ENCODE results near the gene RASGEF1C. TPM values are rescaled to one million over a fixed set of nuclear protein-coding genes. Genes with fewer than 3 reads are reported as not detected.

RASGEF1C gene
- total RNA-seq, 5 donors from 2014 or later (not counting 1 experiment from before 2014, with no cell fraction given), result not detected

DNA sequence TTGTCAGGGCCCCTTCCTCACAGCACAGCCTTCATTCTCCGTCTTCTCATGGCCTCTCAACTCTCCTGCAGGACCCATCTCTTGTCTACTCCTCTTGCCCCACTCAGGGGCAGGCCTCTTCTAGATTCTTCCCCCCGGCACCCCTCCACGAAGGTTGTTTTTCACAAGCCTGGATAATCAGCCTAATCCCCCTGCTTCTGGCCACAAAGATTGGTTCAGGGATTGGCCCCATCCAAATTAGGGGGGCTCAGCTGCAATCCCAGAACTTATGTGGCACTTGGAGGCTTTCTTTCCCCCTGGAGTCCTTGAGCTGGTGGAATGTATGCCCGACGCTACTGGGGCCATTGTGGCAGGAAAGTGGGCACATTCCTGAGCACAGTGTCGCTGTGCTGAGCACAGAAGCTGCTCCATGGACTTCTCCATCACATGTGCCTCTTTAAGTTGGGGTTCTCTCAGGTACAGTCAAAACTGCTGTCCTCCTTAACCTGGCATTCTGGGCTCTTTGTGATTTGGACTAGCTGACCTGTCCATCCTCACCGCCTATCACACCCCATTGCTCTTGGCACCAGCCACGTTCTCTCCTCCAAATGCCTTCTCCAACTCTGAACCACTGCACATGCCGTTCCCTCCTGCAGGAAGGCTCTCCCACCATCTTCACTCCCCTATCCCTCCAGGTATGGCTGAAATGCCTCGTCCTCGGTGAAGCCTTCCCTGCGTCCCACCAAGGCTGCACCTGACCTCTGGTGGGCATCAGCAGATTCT, 70.6 kb downstream of the RASGEF1C start:
- no peaks in the 10 kb centered on the region for H3K36me3 ChIP-seq (ENCODE audit: control insufficient read depth in 2 of 2, extremely low read depth in 1 of 2, insufficient read depth in 1 of 2, low read length in 1 of 2)
- no peak overlapping the region for H3K4me3 ChIP-seq (ENCODE audit: control insufficient read depth in 1 of 2, extremely low read depth in 1 of 2, low read length in 1 of 2)
- ChIA-PET CTCF (no interaction called here), POLR2A (no interaction called here)
- H3K27me3 Mint-ChIP-seq, result peaks cover 20 to 32% of the 10 kb centered on the region in 2 donors
- H3K4me3 Mint-ChIP-seq, result no peak overlapping the region
- peaks cover 0 to 5% (median 0%) of the 10 kb centered on the region in 3 donors for H3K4me1 Mint-ChIP-seq
- peaks cover 0 to 59% of the 10 kb centered on the region in 2 experiments for H3K27me3 ChIP-seq (replicated peaks in 1 of 2; ENCODE audit: control insufficient read depth in 2 of 2, extremely low read depth in 1 of 2, insufficient read depth in 2 of 2, low read length in 1 of 2)
- no peaks in the 10 kb centered on the region for H3K36me3 Mint-ChIP-seq
- no peaks in the 10 kb centered on the region for H3K9me3 ChIP-seq
- no peaks in the 10 kb centered on the region for H3K9me3 Mint-ChIP-seq
- DNase-seq (peak in 3 of 35 experiments; percentile 2 to 22 (median 6)), ATAC-seq (replicated peaks in 1 of 4) (no peak)
- peaks cover 0 to 7% of the 10 kb centered on the region in 2 experiments for H3K4me1 ChIP-seq (ENCODE audit: control insufficient read depth in 1 of 2, extremely low read depth in 1 of 2, insufficient read depth in 2 of 2, low read length in 2 of 2)
- 68% methylated on average over 9 of the region's 12 CpGs for WGBS (ENCODE audit: insufficient coverage)
- no peak overlapping the region for H3K27ac ChIP-seq (ENCODE audit: low read length)
- no peak overlapping the region for H3K27ac Mint-ChIP-seq

DNA sequence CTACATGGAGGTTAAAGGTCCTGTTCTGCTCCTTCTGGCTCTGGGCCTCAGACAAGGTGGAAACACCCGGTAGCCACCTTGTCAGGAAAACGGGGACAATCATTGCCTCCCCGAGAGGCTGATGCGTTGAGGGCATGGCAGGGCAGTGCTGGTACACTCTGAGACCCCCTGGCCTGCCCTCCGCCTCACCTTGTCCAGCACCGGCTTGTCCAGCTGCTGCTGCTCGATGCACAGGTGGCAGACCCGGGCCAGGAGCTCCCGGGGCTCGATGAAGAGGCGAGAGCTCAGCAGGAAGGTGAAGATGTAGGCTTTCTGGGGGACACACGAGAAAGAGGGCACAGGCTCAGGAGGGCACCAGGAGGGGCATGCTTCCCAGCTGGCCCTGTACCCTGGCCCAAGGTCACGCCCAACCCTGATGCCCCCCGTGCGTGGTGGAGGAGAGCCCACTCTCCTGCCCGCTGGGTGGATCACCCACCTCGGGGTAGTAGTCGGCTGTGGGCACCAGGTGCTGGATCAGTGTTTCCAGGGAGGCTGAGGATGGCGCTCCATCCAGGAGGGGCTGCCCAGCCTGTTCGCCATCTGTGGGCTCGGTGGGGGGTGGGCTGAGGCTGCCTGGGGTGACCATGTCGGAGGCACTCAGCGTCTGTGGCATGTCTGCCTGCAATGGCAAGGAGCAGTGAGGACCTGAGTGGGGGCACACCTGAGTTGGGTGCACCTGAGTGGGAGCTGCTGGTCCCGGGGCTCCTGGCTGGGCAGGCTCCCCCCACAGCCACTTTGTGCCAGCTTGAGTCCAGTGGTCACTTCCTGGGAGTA, 71.4 kb downstream of the RASGEF1C start:
- ChIA-PET POLR2A (interaction anchor here in 1 of 2 donors (0.6 kb wide), 1 partner anchor 11 kb away, joined by 4 read pairs; no protein-coding TSS in a partner anchor), CTCF (no interaction called here)
- Histone ChIP-seq H3K4me1 (ENCODE audit: control insufficient read depth in 1 of 2, extremely low read depth in 1 of 2, insufficient read depth in 2 of 2, low read length in 2 of 2) (peaks cover 0 to 7% of the 10 kb centered on the region in 2 experiments), H3K4me3 (ENCODE audit: control insufficient read depth in 1 of 2, extremely low read depth in 1 of 2, low read length in 1 of 2) (no peak overlapping the region), H3K9me3 (no peaks in the 10 kb centered on the region), H3K27me3 (replicated peaks in 1 of 2; ENCODE audit: control insufficient read depth in 2 of 2, extremely low read depth in 1 of 2, insufficient read depth in 2 of 2, low read length in 1 of 2) (peaks cover 0 to 55% of the 10 kb centered on the region in 2 experiments), H3K27ac (ENCODE audit: low read length) (no peak overlapping the region), H3K36me3 (ENCODE audit: control insufficient read depth in 2 of 2, extremely low read depth in 1 of 2, insufficient read depth in 1 of 2, low read length in 1 of 2) (no peaks in the 10 kb centered on the region)
- Mint-ChIP-seq H3K4me3 (no peak overlapping the region), H3K9me3 (no peaks in the 10 kb centered on the region), H3K27me3 (peaks cover 20 to 32% of the 10 kb centered on the region in 2 donors), H3K36me3 (no peaks in the 10 kb centered on the region), H3K4me1 (peaks cover 0 to 5% (median 0%) of the 10 kb centered on the region in 3 donors), H3K27ac (no peak overlapping the region)
- 88% methylated on average over 24 of the region's 24 CpGs for WGBS (ENCODE audit: insufficient coverage)
- DNase-seq, result peak in 2 of 35 experiments; percentile 8 to 19
- no peak for ATAC-seq (replicated peaks in 1 of 4)

DNA sequence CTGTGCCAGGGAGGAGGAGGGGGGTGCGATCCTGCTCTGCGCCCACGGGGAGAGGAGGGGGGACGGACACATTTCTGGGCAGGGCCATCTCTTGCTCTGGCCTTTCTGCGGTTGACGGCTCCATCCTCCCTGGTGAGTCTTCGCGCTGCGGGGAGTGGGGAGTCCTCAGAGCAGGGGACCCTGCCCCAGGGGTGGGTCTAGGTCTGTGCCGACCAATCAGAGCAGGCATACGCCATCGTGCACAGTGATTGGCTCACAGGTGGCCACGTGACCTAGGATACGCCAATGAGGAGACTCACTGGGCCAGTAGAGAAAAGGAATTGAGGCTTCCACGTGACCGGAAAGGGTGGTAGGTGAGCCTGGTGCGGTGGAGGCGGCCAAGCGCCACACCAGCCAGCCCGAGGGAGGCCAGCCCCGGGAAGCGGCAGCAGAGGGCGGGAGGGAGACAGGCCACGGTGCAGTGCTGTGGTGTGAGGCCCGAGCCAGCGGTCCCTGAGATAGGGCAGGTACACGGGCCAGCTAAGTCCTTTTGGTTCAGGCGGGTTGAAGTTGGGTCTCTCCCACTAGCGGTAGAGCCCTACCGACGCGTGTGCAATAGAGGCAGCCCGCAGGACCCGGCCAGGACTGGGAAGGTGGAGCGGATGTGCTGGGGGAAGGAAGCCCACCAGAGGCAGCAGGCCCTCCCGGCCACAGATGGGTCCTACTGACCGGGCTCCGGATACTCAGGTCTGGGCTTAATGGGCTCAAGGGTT, 72.2 kb downstream of the RASGEF1C start:
- POLR2A ChIA-PET, result no interaction called here
- Mint-ChIP-seq H3K9me3 (no peaks in the 10 kb centered on the region), H3K27ac (no peak overlapping the region), H3K27me3 (peaks cover 14 to 26% of the 10 kb centered on the region in 2 donors), H3K36me3 (no peaks in the 10 kb centered on the region), H3K4me3 (no peak overlapping the region), H3K4me1 (peaks cover 0 to 5% (median 0%) of the 10 kb centered on the region in 3 donors)
- CTCF ChIA-PET, result no interaction called here
- WGBS (ENCODE audit: insufficient coverage), result 90% methylated on average over 32 of the region's 38 CpGs
- Histone ChIP-seq H3K4me1 (ENCODE audit: control insufficient read depth in 1 of 2, extremely low read depth in 1 of 2, insufficient read depth in 2 of 2, low read length in 2 of 2) (peaks cover 0 to 7% of the 10 kb centered on the region in 2 experiments), H3K4me3 (ENCODE audit: control insufficient read depth in 1 of 2, extremely low read depth in 1 of 2, low read length in 1 of 2) (no peak overlapping the region), H3K9me3 (no peaks in the 10 kb centered on the region), H3K27ac (ENCODE audit: low read length) (no peak overlapping the region), H3K27me3 (replicated peaks in 1 of 2; ENCODE audit: control insufficient read depth in 2 of 2, extremely low read depth in 1 of 2, insufficient read depth in 2 of 2, low read length in 1 of 2) (peaks cover 0 to 52% of the 10 kb centered on the region in 2 experiments), H3K36me3 (ENCODE audit: control insufficient read depth in 2 of 2, extremely low read depth in 1 of 2, insufficient read depth in 1 of 2, low read length in 1 of 2) (no peaks in the 10 kb centered on the region)
- peak in 1 of 35 experiments; percentile 3 for DNase-seq
- ATAC-seq (replicated peaks in 1 of 4), result no peak

DNA sequence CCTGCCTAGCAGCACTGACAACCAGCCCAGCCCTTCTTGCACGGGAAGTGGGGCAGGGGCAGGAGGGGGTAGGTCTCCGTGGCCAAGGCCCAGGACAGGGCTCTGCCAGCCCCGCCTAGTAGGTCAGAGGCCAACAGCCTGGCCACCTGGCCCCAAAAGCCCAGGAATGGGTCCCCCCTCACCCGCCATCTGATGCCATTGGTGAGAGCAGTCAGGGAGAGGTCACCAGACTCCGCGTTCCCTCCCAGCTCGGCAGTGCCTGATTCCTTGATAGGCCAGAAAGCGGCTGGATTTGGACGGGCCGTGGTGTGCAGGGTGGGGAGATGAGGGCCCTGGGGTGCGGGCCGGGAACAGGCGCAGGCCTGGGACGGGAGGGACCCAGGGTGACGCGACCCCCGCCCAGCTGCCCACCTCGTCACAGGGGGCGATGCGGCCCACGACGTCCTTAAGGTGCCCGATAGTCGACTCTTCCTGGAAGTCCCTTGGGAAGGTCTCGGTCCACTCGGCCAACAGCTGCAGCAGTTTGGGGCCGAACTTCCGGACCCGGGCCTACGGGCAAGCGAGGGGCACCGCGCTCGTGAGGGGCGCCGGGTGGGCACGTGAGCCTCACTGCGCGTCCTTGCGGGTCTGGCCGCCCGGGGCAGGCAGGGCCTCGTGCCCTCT, 72.9 kb downstream of the RASGEF1C start:
- H3K4me3 Mint-ChIP-seq, result no peak overlapping the region
- no peaks in the 10 kb centered on the region for H3K36me3 Mint-ChIP-seq
- H3K27me3 ChIP-seq (replicated peaks in 1 of 2; ENCODE audit: control insufficient read depth in 2 of 2, extremely low read depth in 1 of 2, insufficient read depth in 2 of 2, low read length in 1 of 2), result peaks cover 0 to 49% of the 10 kb centered on the region in 2 experiments
- H3K9me3 Mint-ChIP-seq, result no peaks in the 10 kb centered on the region
- DNase-seq (peak in 2 of 35 experiments; percentile 3 to 11), ATAC-seq (replicated peaks in 1 of 4) (no peak)
- peaks cover 0 to 5% (median 0%) of the 10 kb centered on the region in 3 donors for H3K4me1 Mint-ChIP-seq
- no peak overlapping the region for H3K27ac ChIP-seq (ENCODE audit: low read length)
- CTCF ChIA-PET, result no interaction called here
- no peak overlapping the region for H3K4me3 ChIP-seq (ENCODE audit: control insufficient read depth in 1 of 2, extremely low read depth in 1 of 2, low read length in 1 of 2)
- peaks cover 0 to 7% of the 10 kb centered on the region in 2 experiments for H3K4me1 ChIP-seq (ENCODE audit: control insufficient read depth in 1 of 2, extremely low read depth in 1 of 2, insufficient read depth in 2 of 2, low read length in 2 of 2)
- H3K27ac Mint-ChIP-seq, result no peak overlapping the region
- H3K36me3 ChIP-seq (ENCODE audit: control insufficient read depth in 2 of 2, extremely low read depth in 1 of 2, insufficient read depth in 1 of 2, low read length in 1 of 2), result no peaks in the 10 kb centered on the region
- H3K27me3 Mint-ChIP-seq, result peaks cover 14 to 23% of the 10 kb centered on the region in 2 donors
- 95% methylated on average over 29 of the region's 43 CpGs for WGBS (ENCODE audit: insufficient coverage)
- H3K9me3 ChIP-seq, result no peaks in the 10 kb centered on the region
- POLR2A ChIA-PET, result no interaction called here

DNA sequence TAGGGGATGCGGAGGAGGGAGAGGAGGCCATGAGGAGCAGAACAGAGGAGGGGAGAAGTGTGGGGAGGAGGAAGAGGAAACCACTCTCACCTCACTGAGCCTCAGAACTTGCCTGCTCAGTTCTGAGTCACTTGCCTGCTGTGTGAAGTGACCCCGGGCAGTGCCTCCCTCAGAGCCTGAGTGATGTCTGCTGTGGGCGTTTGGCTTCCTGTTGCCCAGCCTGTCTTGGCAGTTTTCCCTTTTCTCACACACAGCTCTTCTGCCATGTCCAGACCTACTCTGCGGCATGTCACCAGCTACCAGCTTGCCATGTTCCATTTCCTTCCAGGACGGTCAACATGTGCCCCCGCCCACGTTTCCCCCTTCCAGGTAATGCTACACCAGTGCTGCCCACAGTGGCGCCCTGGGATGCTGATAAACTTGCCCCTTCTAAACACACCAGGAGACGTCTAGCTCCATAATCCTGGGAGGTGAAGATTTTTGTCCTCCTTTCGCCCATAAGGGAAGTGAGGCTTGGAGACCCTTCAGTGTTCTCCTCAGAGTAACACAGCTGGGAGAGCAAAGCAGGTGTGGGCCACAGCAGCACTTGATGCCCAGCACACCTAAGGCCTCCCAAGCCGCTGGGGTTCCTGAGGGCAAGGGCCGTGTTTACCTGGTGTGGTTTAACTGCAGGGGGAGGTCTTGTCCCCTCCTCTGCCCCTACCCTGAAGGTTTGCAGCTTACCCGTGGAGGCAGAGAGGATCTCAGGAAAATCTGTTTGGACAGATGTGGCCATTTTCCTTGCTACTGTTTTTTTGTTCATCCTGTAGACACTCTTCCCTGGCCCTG, 73.7 kb downstream of the RASGEF1C start:
- H3K4me3 Mint-ChIP-seq, result no peak overlapping the region
- H3K36me3 Mint-ChIP-seq, result no peaks in the 10 kb centered on the region
- H3K36me3 ChIP-seq (ENCODE audit: control insufficient read depth in 2 of 2, extremely low read depth in 1 of 2, insufficient read depth in 1 of 2, low read length in 1 of 2), result no peaks in the 10 kb centered on the region
- ChIA-PET CTCF (no interaction called here), POLR2A (no interaction called here)
- H3K4me1 ChIP-seq (ENCODE audit: control insufficient read depth in 1 of 2, extremely low read depth in 1 of 2, insufficient read depth in 2 of 2, low read length in 2 of 2), result peaks cover 0 to 7% of the 10 kb centered on the region in 2 experiments
- ATAC-seq (replicated peaks in 1 of 4), result peak in 1 of 4 experiments; percentile 42
- no peak overlapping the region for H3K27ac Mint-ChIP-seq
- peaks cover 0 to 5% (median 0%) of the 10 kb centered on the region in 3 donors for H3K4me1 Mint-ChIP-seq
- 34% methylated on average over 9 of the region's 13 CpGs for WGBS (ENCODE audit: insufficient coverage)
- DNase-seq, result peak in 2 of 35 experiments; percentile 11 to 19
- no peak overlapping the region for H3K27ac ChIP-seq (ENCODE audit: low read length)
- no peak overlapping the region for H3K4me3 ChIP-seq (ENCODE audit: control insufficient read depth in 1 of 2, extremely low read depth in 1 of 2, low read length in 1 of 2)
- peaks cover 8 to 19% of the 10 kb centered on the region in 2 donors for H3K27me3 Mint-ChIP-seq
- peaks cover 0 to 45% of the 10 kb centered on the region in 2 experiments for H3K27me3 ChIP-seq (replicated peaks in 1 of 2; ENCODE audit: control insufficient read depth in 2 of 2, extremely low read depth in 1 of 2, insufficient read depth in 2 of 2, low read length in 1 of 2)
- no peaks in the 10 kb centered on the region for H3K9me3 Mint-ChIP-seq
- no peaks in the 10 kb centered on the region for H3K9me3 ChIP-seq
